HCT116 (cell line): ENCODE measurements around the gene SERPING1. TPM values are rescaled to one million over a fixed set of nuclear protein-coding genes. Genes with fewer than 3 reads are reported as not detected.

Source experiments
- ATAC-seq: fragments of 200-7000 bp; cut with Tn5 transposase; 2 replicates; pipeline ENCODE4 v1.9.1; 2020; ENCODE audit warnings: mild to moderate bottlenecking, moderate library complexity
- BruUV-seq: library from RNA; stranded (reverse); fragments of 400-500 nt; replicated peaks from 2 replicates; lab custom pipeline; 2021; lab: Mats Ljungman, UMichigan
- CTCF ChIA-PET: fragments of 300-600 bp; sonication (Branson Sonifier 250); formaldehyde crosslinking; loops from one replicate; lab custom pipeline; 2021; ENCODE audit warnings: antibody characterized with exemption; lab: Charles Lee
- POLR2A ChIA-PET: fragments of 300-600, 350-600 bp; sonication (Branson Sonifier 250); formaldehyde crosslinking; loops from one replicate; lab custom pipeline; 2021; ENCODE audit warnings: antibody characterized with exemption; lab: Charles Lee
- RAD21 ChIA-PET, 2 experiments: fragments of 300-600 bp; sonication (Branson Sonifier 250); formaldehyde crosslinking; loops; one replicate each; lab custom pipeline; 2023; ENCODE audit warnings: low total read pairs in 2 of 2; ENCODE audit not compliant: uncharacterized antibody in 2 of 2, unreplicated experiment in 2 of 2, low non-redundant PET in 1 of 2; lab: Charles Lee
- DNase-seq: peaks from one replicate; pipeline ENCODE4 v3.0.0-alpha.2; 2010; ENCODE audit warnings: low read depth, low spot score
- H2AFZ ChIP-seq: fragments of 200-600 bp; shearing (Covaris generic), sonication (generic); 2 replicates; pipeline ENCODE4 v1.6.1; 2017; ENCODE audit warnings: low read depth, mixed run types, mixed read lengths, antibody characterized with exemption, low read length; ENCODE audit not compliant: poor library complexity, severe bottlenecking
- H3K27ac ChIP-seq: 2 replicates; pipeline ENCODE4 v1.5.1; 2012; ENCODE audit warnings: low read depth, low read length
- H3K27me3 ChIP-seq: fragments of 200-600 bp; sonication (generic); 2 replicates; pipeline ENCODE4 v1.6.1; 2016; ENCODE audit warnings: mixed run types, low read length, mixed read lengths; ENCODE audit not compliant: insufficient read depth
- H3K36me3 ChIP-seq, 2 experiments: fragments of 200-500 bp in 1 of 2; fragments of 200-600 bp in 1 of 2; sonication (Bioruptor generic) in 1 of 2; sonication (generic) in 1 of 2; 2 replicates each; pipeline versions ENCODE4 v1.5.1 to v1.6.1; 2014 to 2016; ENCODE audit warnings: low read length in 2 of 2, inconsistent platforms in 1 of 2, mixed read lengths in 1 of 2, mixed run types in 1 of 2; ENCODE audit not compliant: insufficient read depth in 2 of 2, control insufficient read depth in 1 of 2
- H3K4me1 ChIP-seq, 2 experiments: fragments of 200-600 bp in 1 of 2; sonication (generic) in 1 of 2; 2 replicates each; pipeline versions ENCODE4 v1.5.1 to v1.6.1; 2012 to 2017; ENCODE audit warnings: low read length in 2 of 2, inconsistent platforms in 1 of 2, mild to moderate bottlenecking in 1 of 2, mixed read lengths in 1 of 2, mixed run types in 1 of 2, moderate library complexity in 1 of 2; ENCODE audit not compliant: insufficient read depth in 2 of 2, control insufficient read depth in 1 of 2
- H3K4me2 ChIP-seq: fragments of 200-600 bp; sonication (generic); 2 replicates; pipeline ENCODE4 v1.6.1; 2017; ENCODE audit warnings: mixed run types, low read length, mixed read lengths
- H3K4me3 ChIP-seq, 2 experiments: fragments of 200-600 bp in 1 of 2; sonication (generic) in 1 of 2; replicated peaks in 1 of 2; 2 replicates each; pipeline ENCODE4 v1.5.1; 2011 to 2016; ENCODE audit warnings: low read length in 2 of 2, control low read depth in 1 of 2, low read depth in 1 of 2, mild to moderate bottlenecking in 1 of 2, mixed read lengths in 1 of 2, mixed run types in 1 of 2
- H3K79me2 ChIP-seq: fragments of 200-600 bp; sonication (generic); 2 replicates; pipeline ENCODE4 v1.6.1; 2017; ENCODE audit warnings: mild to moderate bottlenecking, mixed run types, low read length, moderate library complexity, mixed read lengths; ENCODE audit not compliant: insufficient read depth
- H3K9ac ChIP-seq: fragments of 200-600 bp; sonication (generic); 2 replicates; pipeline ENCODE4 v1.6.1; 2016; ENCODE audit warnings: low read length, mixed read lengths
- H3K9me2 ChIP-seq: fragments of 200-600 bp; sonication (generic), shearing (Covaris generic); 2 replicates; pipeline ENCODE4 v1.6.1; 2017; ENCODE audit warnings: mixed run types, mild to moderate bottlenecking, moderate library complexity; ENCODE audit not compliant: insufficient read depth
- H3K9me3 ChIP-seq, 2 experiments: fragments of 200-500 bp in 1 of 2; fragments of 200-600 bp in 1 of 2; sonication (Bioruptor generic) in 1 of 2; sonication (generic) in 1 of 2; 2 replicates each; pipeline ENCODE4 v1.6.1; 2014 to 2017; ENCODE audit warnings: low read length in 2 of 2, mixed read lengths in 2 of 2, inconsistent platforms in 1 of 2, low read depth in 1 of 2, mild to moderate bottlenecking in 1 of 2, mixed run types in 1 of 2, moderate library complexity in 1 of 2; ENCODE audit not compliant: control insufficient read depth in 1 of 2, insufficient read depth in 1 of 2
- H4K20me1 ChIP-seq: fragments of 200-600 bp; sonication (generic), shearing (Covaris generic); 2 replicates; pipeline ENCODE4 v1.6.1; 2017; ENCODE audit warnings: mixed run types, mild to moderate bottlenecking, moderate library complexity; ENCODE audit not compliant: insufficient read depth
- ATF3 ChIP-seq: IDR thresholded peaks from 2 replicates; pipeline ENCODE4 v1.6.1; 2012
- CEBPB ChIP-seq: IDR thresholded peaks from 2 replicates; pipeline ENCODE4 v1.6.1; 2012; ENCODE audit warnings: low read depth
- CTCF ChIP-seq, 3 experiments: fragments of 200-600 bp in 1 of 3; sonication (generic) in 1 of 3; IDR thresholded peaks in 2 of 3; conservative IDR thresholded peaks in 1 of 3; 2 replicates each; pipeline ENCODE4 v1.5.1; 2012 to 2017; ENCODE audit warnings: low read depth in 2 of 3, low read length in 2 of 3, antibody characterized with exemption in 1 of 3, borderline replicate concordance in 1 of 3, control low read depth in 1 of 3, mild to moderate bottlenecking in 1 of 3, mixed read lengths in 1 of 3, mixed run types in 1 of 3, moderate library complexity in 1 of 3; ENCODE audit not compliant: insufficient read depth in 1 of 3
- ELF1 ChIP-seq: IDR thresholded peaks from 2 replicates; pipeline ENCODE4 v1.6.1; 2012; ENCODE audit warnings: low read depth, borderline replicate concordance
- EZH2 ChIP-seq: fragments of 200-600 bp; sonication (generic); IDR thresholded peaks from 2 replicates; pipeline ENCODE4 v1.6.1; 2017; ENCODE audit warnings: antibody characterized with exemption, mixed run types
- FOSL1 ChIP-seq: IDR thresholded peaks from 2 replicates; pipeline ENCODE4 v1.6.1; 2012; ENCODE audit warnings: low read depth
- MAX ChIP-seq: IDR thresholded peaks from 2 replicates; pipeline ENCODE4 v1.6.1; 2012
- POLR2A ChIP-seq: IDR thresholded peaks from 2 replicates; pipeline ENCODE4 v1.7.0; 2011; ENCODE audit warnings: borderline replicate concordance; ENCODE audit not compliant: insufficient read depth, insufficient read length; ENCODE audit errors: extremely low read depth
- POLR2AphosphoS5 ChIP-seq: IDR thresholded peaks from 2 replicates; pipeline ENCODE4 v1.6.1; 2011; ENCODE audit warnings: mild to moderate bottlenecking, low read depth, low read length, moderate library complexity
- REST ChIP-seq: IDR thresholded peaks from 2 replicates; pipeline ENCODE4 v1.6.1; 2012; ENCODE audit warnings: low read depth
- SRF ChIP-seq: IDR thresholded peaks from 2 replicates; pipeline ENCODE4 v1.6.1; 2012; ENCODE audit warnings: low read depth
- TCF7L2 ChIP-seq: IDR thresholded peaks from 2 replicates; pipeline ENCODE4 v1.7.0; 2011; ENCODE audit warnings: borderline replicate concordance, inconsistent platforms; ENCODE audit not compliant: insufficient read depth, insufficient read length; ENCODE audit errors: extremely low read depth
- ZBTB33 ChIP-seq: IDR thresholded peaks from 2 replicates; pipeline ENCODE4 v1.6.1; 2011; ENCODE audit warnings: mild to moderate bottlenecking, low read length, moderate library complexity; ENCODE audit not compliant: insufficient replicate concordance; ENCODE audit errors: extremely low read depth
- ZFX ChIP-seq: fragments of 450-650 bp; IDR thresholded peaks from 2 replicates; pipeline ENCODE4 v1.6.1; 2017
- ZNF274 ChIP-seq: fragments of 200-500 bp; sonication (Bioruptor generic); IDR thresholded peaks from 2 replicates; pipeline ENCODE4 v1.6.1; 2014; ENCODE audit warnings: mild to moderate bottlenecking, low read depth, low read length, inconsistent platforms
- intact Hi-C: fragments of 100-400 bp; cut with micrococcal nuclease; formaldehyde crosslinking; loops from 2 replicates; pipeline ENCODE4 v1.10.0; 2022
- total RNA-seq: library from RNA; stranded (reverse); gene quantifications from one replicate; pipeline ENCODE4 v1.2.1, GENCODE V29; 2021; ENCODE audit not compliant: unreplicated experiment

The SERPING1 gene
- total RNA-seq, 1 experiment from 2014 or later, result 3.4 TPM

GRCh38 chr11:57657194-57658022 lies 59.9 kb downstream of the SERPING1 start, which contains the start of gene CLP1 (continued):
- TF ChIP-seq ZBTB33, result peak; percentile 78
- TF ChIP-seq POLR2AphosphoS5, result peak; percentile 66
- no peak for TF ChIP-seq ZFX
- TF ChIP-seq ATF3, result no peak
- peak; percentile 8; the same call in 1 of the 2 replicates for TF ChIP-seq SRF
- TF ChIP-seq EZH2, result no peak
- TF ChIP-seq POLR2A, result no peak

GRCh38 chr11:57658023-57658361 lies 60.5 kb downstream of the SERPING1 start:
- Histone ChIP-seq H3K27ac (peak overlapping the region; percentile 3; the same call in 1 of the 2 replicates), H4K20me1 (no peaks in the 10 kb centered on the region), H3K79me2 (peaks cover 31% of the 10 kb centered on the region), H2AFZ (no peak overlapping the region), H3K9ac (peak overlapping the region; percentile 82), H3K9me3 (no peaks in the 10 kb centered on the region), H3K4me1 (peaks cover 7 to 11% of the 10 kb centered on the region in 2 experiments; a peak in 3 of 4 replicates), H3K9me2 (no peaks in the 10 kb centered on the region), H3K36me3 (peaks cover 11 to 18% of the 10 kb centered on the region in 2 experiments; a peak in 3 of 4 replicates), H3K4me3 (peak overlapping the region; percentile 83 to 97), H3K4me2 (peak overlapping the region; percentile 96), H3K27me3 (no peaks in the 10 kb centered on the region)
- ChIA-PET POLR2A (no interaction called here), RAD21 (no interaction called here), CTCF (interaction anchor here (2.7 kb wide), 1 partner anchor 14 kb away, joined by 11 read pairs; no protein-coding TSS in a partner anchor)
- DNase-seq, result no peak
- ATAC-seq, result no peak
- intact Hi-C loops, result no loop called here
- BruUV-seq, result TSS peak; percentile 87
- TF ChIP-seq EZH2 (no peak), ZFX (no peak), ELF1 (no peak), CEBPB (no peak), TCF7L2 (no peak), SRF (no peak), FOSL1 (no peak), REST (no peak), ZNF274 (no peak), POLR2A (no peak), CTCF (IDR thresholded peaks at IDR 0.05 in 2 of 3, conservative IDR thresholded peaks at IDR 0.05 in 1 of 3; ENCODE audit: borderline replicate concordance in 1 of 3, insufficient read depth in 1 of 3, low read depth in 2 of 3, low read length in 2 of 3) (no peak), MAX (no peak), POLR2AphosphoS5 (no peak)
